ENCODE data around the gene RGMB.

DNA sequence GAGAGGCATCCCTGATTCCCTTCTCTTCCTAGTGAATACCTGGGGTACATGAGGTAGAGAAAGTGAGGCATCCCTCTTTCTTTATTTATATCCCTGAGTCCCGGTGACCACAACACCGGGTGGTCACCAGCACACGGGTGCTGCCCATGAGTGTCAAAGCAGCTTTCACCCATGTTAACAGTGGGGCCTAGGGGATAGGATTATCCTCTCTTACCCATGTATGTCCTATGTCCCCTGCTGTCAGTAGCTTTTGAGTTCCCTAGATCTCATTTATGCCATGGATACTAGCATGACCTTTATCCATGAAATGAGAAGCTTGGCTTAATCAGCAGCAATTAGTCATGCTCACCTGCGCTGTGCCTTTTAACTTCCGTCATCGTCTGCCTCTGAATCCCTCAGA is 71.4 kb downstream of the RGMB start:
- no peak for TF ChIP-seq POLR2A (IDR thresholded peaks at IDR 0.05)
- TF ChIP-seq, protein P1, sequence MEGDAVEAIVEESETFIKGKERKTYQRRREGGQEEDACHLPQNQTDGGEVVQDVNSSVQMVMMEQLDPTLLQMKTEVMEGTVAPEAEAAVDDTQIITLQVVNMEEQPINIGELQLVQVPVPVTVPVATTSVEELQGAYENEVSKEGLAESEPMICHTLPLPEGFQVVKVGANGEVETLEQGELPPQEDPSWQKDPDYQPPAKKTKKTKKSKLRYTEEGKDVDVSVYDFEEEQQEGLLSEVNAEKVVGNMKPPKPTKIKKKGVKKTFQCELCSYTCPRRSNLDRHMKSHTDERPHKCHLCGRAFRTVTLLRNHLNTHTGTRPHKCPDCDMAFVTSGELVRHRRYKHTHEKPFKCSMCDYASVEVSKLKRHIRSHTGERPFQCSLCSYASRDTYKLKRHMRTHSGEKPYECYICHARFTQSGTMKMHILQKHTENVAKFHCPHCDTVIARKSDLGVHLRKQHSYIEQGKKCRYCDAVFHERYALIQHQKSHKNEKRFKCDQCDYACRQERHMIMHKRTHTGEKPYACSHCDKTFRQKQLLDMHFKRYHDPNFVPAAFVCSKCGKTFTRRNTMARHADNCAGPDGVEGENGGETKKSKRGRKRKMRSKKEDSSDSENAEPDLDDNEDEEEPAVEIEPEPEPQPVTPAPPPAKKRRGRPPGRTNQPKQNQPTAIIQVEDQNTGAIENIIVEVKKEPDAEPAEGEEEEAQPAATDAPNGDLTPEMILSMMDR (IDR thresholded peaks at IDR 0.05), result no peak
